ENCODE data around the gene RHOT2. TPM values are rescaled to one million over a fixed set of nuclear protein-coding genes. Genes with fewer than 3 reads are reported as not detected.

RHOT2 gene
- total and polyA plus RNA-seq, 7 experiments from 2014 or later = 32.7 to 232 (median 177) TPM

GRCh38 chr16:624526-625070 is 43.3 kb upstream of the RHOT2 start:
- Mint-ChIP-seq H3K4me3 (no peak overlapping the region), H3K9me3 (no peaks in the 10 kb centered on the region), H3K27ac (peak overlapping the region in 1 of 9 donors; percentile 4), H3K27me3 (no peaks in the 10 kb centered on the region), H3K36me3 (peaks cover 0 to 3% (median 0%) of the 10 kb centered on the region in 5 donors), H3K4me1 (peaks cover 0 to 4% (median 0%) of the 10 kb centered on the region in 7 donors)
- Histone ChIP-seq H3K36me3 (ENCODE audit: control insufficient read depth in 2 of 3, insufficient read depth in 3 of 3, low read length in 3 of 3) (peaks cover 0 to 37% (median 0%) of the 10 kb centered on the region in 3 experiments), H3K4me1 (ENCODE audit: control insufficient read depth in 2 of 2, insufficient read depth in 2 of 2, low read length in 2 of 2) (no peaks in the 10 kb centered on the region), H3K27ac (ENCODE audit: low read depth, low read length) (no peak overlapping the region), H3K27me3 (ENCODE audit: control insufficient read depth in 2 of 2, insufficient read depth in 2 of 2, low read length in 2 of 2) (no peaks in the 10 kb centered on the region), H3K9me3 (ENCODE audit: control insufficient read depth in 2 of 3, low read length in 3 of 3) (no peaks in the 10 kb centered on the region), H3K4me3 (ENCODE audit: low read length) (no peak overlapping the region)
- ChIA-PET CTCF (no interaction called here), POLR2A (interaction anchor here (0.6 kb wide), 1 partner anchor 52 kb away, joined by 3 read pairs; no protein-coding TSS in a partner anchor)
- DNase-seq (no peak), ATAC-seq (no peak)
- intact Hi-C loops (cut with micrococcal nuclease) = no loop called here

- POLR2A ChIA-PET = no interaction called here
- DNase-seq = no peak
- H3K27ac Mint-ChIP-seq = no peak overlapping the region
Measured at GRCh38 chr16:625117-625976, 42.6 kb upstream of the RHOT2 start.

DNA sequence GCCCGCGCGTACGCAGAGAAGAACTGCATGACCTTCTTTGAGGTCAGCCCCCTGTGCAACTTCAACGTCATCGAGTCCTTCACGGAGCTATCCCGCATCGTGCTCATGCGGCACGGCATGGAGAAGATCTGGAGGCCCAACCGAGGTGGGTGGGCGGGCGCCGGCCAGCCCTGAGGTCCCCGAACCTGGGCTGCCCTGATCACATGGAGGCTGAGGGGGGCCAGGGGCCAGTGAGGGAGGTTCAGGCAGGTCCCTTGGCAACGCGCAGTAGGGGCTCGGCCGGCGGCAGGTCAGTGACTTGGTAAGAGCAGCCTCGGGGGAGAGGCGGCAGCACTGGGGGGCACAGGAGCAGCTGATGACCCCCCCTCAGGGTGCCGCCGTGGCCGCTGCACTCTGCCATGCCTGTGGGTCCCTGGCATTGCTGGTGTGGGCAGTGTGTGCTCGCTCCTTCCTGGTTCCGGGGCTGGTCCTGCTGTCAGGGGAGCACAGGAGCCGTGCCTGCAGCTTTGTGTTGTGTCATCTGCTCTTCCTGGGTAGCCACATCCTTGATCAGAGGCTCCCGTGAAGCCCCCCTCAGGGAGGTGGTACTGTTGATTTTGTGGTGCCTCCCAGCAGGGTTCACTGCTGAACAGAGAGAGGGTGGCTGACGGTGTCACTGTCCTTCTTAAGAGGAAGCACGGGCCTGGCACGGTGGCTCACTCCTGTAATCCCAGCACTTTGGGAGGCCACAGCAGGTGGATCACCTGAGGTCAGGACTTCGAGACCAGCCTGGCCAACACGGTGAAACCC is 41.8 kb upstream of the RHOT2 start:
- ATAC-seq (no peak), DNase-seq (no peak)
- H3K4me3 Mint-ChIP-seq = no peak overlapping the region
- no peaks in the 10 kb centered on the region for H3K9me3 Mint-ChIP-seq
- Histone ChIP-seq H3K4me3 (ENCODE audit: low read length) (no peak overlapping the region), H3K4me1 (ENCODE audit: control insufficient read depth in 2 of 2, insufficient read depth in 2 of 2, low read length in 2 of 2) (no peaks in the 10 kb centered on the region), H3K9me3 (ENCODE audit: control insufficient read depth in 2 of 3, low read length in 3 of 3) (no peaks in the 10 kb centered on the region), H3K27ac (ENCODE audit: low read depth, low read length) (no peak overlapping the region), H3K27me3 (ENCODE audit: control insufficient read depth in 2 of 2, insufficient read depth in 2 of 2, low read length in 2 of 2) (no peaks in the 10 kb centered on the region), H3K36me3 (ENCODE audit: control insufficient read depth in 2 of 3, insufficient read depth in 3 of 3, low read length in 3 of 3) (peaks cover 0 to 37% (median 0%) of the 10 kb centered on the region in 3 experiments)
- H3K27me3 Mint-ChIP-seq = no peaks in the 10 kb centered on the region
- POLR2A ChIA-PET = no interaction called here
- H3K4me1 Mint-ChIP-seq = peaks cover 0 to 4% (median 0%) of the 10 kb centered on the region in 7 donors
- H3K27ac Mint-ChIP-seq = peak overlapping the region in 1 of 9 donors; percentile 13
- intact Hi-C loops (cut with micrococcal nuclease) = no loop called here
- CTCF ChIA-PET = interaction anchor here (0.7 kb wide), 1 partner anchor 53 kb away, joined by 4 read pairs; no protein-coding TSS in a partner anchor
- H3K36me3 Mint-ChIP-seq = peaks cover 0 to 3% (median 0%) of the 10 kb centered on the region in 5 donors

More at GRCh38 chr16:625117-625976, 42.6 kb upstream of the RHOT2 start:
- CTCF ChIA-PET = interaction anchor here (0.7 kb wide), 1 partner anchor 52 kb away, joined by 4 read pairs; no protein-coding TSS in a partner anchor
- Histone ChIP-seq H3K4me1 (ENCODE audit: control insufficient read depth in 2 of 2, insufficient read depth in 2 of 2, low read length in 2 of 2) (no peaks in the 10 kb centered on the region), H3K36me3 (ENCODE audit: control insufficient read depth in 2 of 3, insufficient read depth in 3 of 3, low read length in 3 of 3) (peaks cover 0 to 37% (median 0%) of the 10 kb centered on the region in 3 experiments), H3K4me3 (ENCODE audit: low read length) (no peak overlapping the region), H3K27ac (ENCODE audit: low read depth, low read length) (no peak overlapping the region), H3K27me3 (ENCODE audit: control insufficient read depth in 2 of 2, insufficient read depth in 2 of 2, low read length in 2 of 2) (no peaks in the 10 kb centered on the region), H3K9me3 (ENCODE audit: control insufficient read depth in 2 of 3, low read length in 3 of 3) (no peaks in the 10 kb centered on the region)
- H3K9me3 Mint-ChIP-seq = no peaks in the 10 kb centered on the region
- ATAC-seq = no peak
- peaks cover 0 to 4% (median 0%) of the 10 kb centered on the region in 7 donors for H3K4me1 Mint-ChIP-seq
- H3K4me3 Mint-ChIP-seq = no peak overlapping the region
- peaks cover 0 to 3% (median 0%) of the 10 kb centered on the region in 5 donors for H3K36me3 Mint-ChIP-seq
- intact Hi-C loops (cut with micrococcal nuclease) = no loop called here
- H3K27me3 Mint-ChIP-seq = no peaks in the 10 kb centered on the region

GRCh38 chr16:626787-627453 is 41.0 kb upstream of the RHOT2 start:
- no peaks in the 10 kb centered on the region for H3K4me1 ChIP-seq (ENCODE audit: control insufficient read depth in 2 of 2, insufficient read depth in 2 of 2, low read length in 2 of 2)
- Mint-ChIP-seq H3K27ac (no peak overlapping the region), H3K4me1 (no peaks in the 10 kb centered on the region), H3K27me3 (no peaks in the 10 kb centered on the region), H3K9me3 (no peaks in the 10 kb centered on the region), H3K36me3 (peaks cover 0 to 3% (median 0%) of the 10 kb centered on the region in 5 donors), H3K4me3 (no peak overlapping the region)
- no peak for ATAC-seq
- no peak overlapping the region for H3K27ac ChIP-seq (ENCODE audit: low read depth, low read length)
- no peak for DNase-seq
- CTCF ChIA-PET = no interaction called here
- intact Hi-C loops (cut with micrococcal nuclease) = no loop called here
- peaks cover 0 to 37% (median 0%) of the 10 kb centered on the region in 3 experiments for H3K36me3 ChIP-seq (ENCODE audit: control insufficient read depth in 2 of 3, insufficient read depth in 3 of 3, low read length in 3 of 3)
- H3K4me3 ChIP-seq (ENCODE audit: low read length) = no peak overlapping the region
- H3K9me3 ChIP-seq (ENCODE audit: control insufficient read depth in 2 of 3, low read length in 3 of 3) = no peaks in the 10 kb centered on the region
- POLR2A ChIA-PET = no interaction called here
- no peaks in the 10 kb centered on the region for H3K27me3 ChIP-seq (ENCODE audit: control insufficient read depth in 2 of 2, insufficient read depth in 2 of 2, low read length in 2 of 2)

- Mint-ChIP-seq H3K27ac (no peak overlapping the region), H3K36me3 (peaks cover 0 to 3% (median 0%) of the 10 kb centered on the region in 5 donors), H3K9me3 (no peaks in the 10 kb centered on the region), H3K27me3 (no peaks in the 10 kb centered on the region), H3K4me1 (no peaks in the 10 kb centered on the region), H3K4me3 (no peak overlapping the region)
- DNase-seq = no peak
- no peaks in the 10 kb centered on the region for H3K27me3 ChIP-seq (ENCODE audit: control insufficient read depth in 2 of 2, insufficient read depth in 2 of 2, low read length in 2 of 2)
- intact Hi-C loops (cut with micrococcal nuclease) = no loop called here
- H3K9me3 ChIP-seq (ENCODE audit: control insufficient read depth in 2 of 3, low read length in 3 of 3) = no peaks in the 10 kb centered on the region
- no peaks in the 10 kb centered on the region for H3K4me1 ChIP-seq (ENCODE audit: control insufficient read depth in 2 of 2, insufficient read depth in 2 of 2, low read length in 2 of 2)
- ATAC-seq = no peak
- CTCF ChIA-PET = no interaction called here
- H3K36me3 ChIP-seq (ENCODE audit: control insufficient read depth in 2 of 3, insufficient read depth in 3 of 3, low read length in 3 of 3) = peaks cover 0 to 37% (median 0%) of the 10 kb centered on the region in 3 experiments
- no peak overlapping the region for H3K4me3 ChIP-seq (ENCODE audit: low read length)
- POLR2A ChIA-PET = no interaction called here
- no peak overlapping the region for H3K27ac ChIP-seq (ENCODE audit: low read depth, low read length)
Measured at GRCh38 chr16:627454-628239, 40.3 kb upstream of the RHOT2 start.

Measured in naive thymus-derived CD4-positive, alpha-beta T cell (primary cell).